HG02759 (cell line): ENCODE measurements around the gene TPD52L2.
"Not testable (repeated sequence)": the region's sequence is repeated elsewhere in the genome, so short reads cannot be mapped to it uniquely, and the experiment has no call there.

Source experiments
- ATAC-seq: cut with Tn5 transposase; IDR thresholded peaks from one replicate; pipeline ENCODE4 v1.9.1; 2021; ENCODE audit warnings: mild to moderate bottlenecking, moderate library complexity; ENCODE audit not compliant: unreplicated experiment

The TPD52L2 gene

GRCh38 chr20:63895202-63895951 is 30.3 kb downstream of the TPD52L2 start:
- no peak for ATAC-seq

- ATAC-seq, result no peak
Observed at GRCh38 chr20:63895952-63896263, 30.8 kb downstream of the TPD52L2 start.

DNA sequence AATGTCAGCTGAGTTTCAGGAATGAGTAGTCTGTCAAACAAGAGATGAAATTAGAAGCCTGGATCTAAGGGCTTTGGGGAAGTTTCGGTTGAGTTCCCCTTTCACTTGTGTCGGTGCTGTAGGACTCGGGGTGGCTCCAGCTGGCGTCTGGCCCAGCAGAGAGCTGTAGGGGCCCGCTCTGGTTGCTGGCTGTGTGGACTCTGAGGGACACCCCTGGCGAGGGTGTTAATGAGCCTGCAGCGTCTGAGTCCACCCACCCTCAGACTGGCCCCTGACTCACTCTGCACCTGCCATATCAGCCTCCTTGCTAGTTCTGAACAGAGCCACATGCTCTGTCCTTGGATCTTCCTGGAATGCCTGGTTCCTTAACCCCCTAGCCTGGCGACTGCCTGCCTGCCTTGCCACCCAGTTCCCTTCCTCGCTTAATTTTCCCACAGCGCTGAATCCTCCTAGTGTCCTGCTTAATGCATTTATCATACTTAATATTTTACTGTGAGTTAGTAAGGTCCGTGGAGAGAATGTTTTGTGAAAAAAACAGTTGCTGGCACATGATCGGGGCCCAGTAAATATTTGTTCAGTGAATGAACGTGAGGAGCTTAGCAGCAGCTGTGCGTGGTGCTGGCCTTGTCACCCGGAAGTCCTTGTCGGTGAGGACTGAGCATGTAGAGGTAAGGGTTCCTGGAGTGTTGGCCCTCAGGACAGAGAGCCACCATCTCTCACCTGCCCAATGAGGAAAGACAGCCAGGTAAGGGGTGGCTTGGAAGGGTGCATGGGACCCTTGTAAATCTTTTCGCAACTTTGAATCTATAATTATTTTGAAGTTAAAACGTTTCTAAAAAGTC is 31.4 kb downstream of the TPD52L2 start:
- ATAC-seq, result no peak

DNA sequence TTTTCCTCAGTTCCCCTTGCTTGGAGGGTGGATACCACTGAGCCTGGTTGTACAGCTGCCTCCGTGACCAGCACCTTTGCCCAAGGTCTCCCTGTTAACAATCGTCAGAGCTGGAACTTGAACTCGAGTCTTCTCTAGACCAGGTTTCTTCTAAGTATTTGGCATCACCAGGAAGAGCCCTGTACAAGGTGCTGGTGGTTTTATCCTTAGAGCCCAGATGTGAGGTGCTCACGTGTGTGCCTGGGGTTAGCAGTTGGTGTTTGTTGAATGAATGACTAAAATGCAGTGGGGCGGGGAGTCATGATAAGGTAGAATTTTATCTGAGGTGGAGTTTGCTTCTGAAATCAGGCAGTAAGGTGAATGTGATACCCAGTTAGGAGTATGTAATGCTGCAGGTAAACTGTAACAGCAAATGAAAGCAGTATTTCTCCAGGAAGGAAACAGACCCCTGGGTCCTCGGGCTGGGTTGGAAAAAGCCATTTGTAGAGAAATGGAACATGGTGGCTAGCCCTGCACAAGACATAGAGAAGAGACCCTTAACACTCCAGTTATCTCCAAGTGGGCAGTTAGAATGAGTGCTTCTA is 33.0 kb downstream of the TPD52L2 start:
- ATAC-seq, result no peak

DNA sequence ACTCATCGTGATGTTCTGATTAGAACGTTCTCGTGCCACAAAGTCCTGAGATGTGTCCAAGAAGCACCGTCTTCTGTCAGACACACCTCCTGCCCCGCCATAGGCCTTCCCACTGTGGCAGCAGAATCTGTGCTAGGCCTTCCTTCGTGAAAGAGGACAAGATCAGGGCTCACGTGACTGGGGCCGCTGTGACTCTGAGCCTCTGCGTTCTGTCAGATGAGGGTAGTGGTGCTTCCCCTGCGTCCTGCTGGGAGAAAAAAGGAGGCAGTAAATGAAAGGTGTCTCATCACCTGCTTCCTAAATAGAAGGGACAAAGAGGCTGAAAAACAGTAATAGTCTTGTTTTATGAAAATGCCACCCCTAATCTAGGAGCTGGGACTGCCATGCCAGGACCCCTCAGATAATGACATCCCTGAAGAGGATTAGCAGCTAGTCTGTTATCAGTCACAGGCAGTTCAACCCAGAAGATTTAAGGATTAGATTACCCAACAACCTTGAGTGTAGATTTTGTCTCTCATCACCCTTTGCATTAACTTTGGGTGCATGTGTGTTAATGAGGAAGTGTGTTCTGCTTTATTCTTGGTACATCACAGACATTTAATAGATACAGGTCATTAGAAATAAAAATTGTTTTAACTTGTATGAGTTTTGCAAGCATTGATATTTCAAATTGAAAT is 34.0 kb downstream of the TPD52L2 start:
- no peak for ATAC-seq

GRCh38 chr20:63900413-63900812 is 35.3 kb downstream of the TPD52L2 start:
- ATAC-seq, result no peak

DNA sequence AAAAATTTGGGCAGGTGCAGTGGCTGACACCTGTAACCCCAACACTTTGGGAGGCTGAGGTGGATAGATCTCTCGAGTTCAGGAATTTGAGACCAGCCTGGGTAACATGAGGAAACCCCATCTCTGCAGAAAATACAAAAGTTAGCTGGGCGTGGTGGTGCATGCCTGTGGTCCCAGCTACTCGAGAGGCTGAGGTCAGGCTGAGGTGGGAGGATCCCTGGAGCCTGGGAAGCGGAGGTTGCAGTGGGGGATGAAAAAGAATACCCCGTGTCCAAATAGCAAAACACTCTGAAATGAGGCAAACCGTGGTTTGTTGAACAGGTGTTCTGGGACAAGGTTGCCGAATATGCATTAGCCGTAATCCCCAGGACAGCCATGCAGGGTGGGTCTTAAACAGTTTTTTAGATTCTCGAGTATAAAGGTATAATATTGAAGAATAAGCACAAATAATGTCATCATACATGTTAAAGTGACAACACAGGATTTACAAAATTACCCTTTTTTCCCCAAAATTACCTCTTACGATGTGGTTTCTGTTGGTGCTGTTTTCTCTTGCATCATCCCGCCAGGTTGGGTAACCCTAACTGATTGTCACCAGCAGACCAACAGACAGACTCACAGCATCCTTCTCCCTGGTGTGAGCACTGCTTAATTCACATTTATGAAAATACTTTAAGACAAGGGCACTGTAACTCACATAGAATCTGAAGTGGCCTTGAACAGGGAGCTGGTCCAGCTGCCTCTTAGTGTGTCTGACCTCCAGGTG is 38.9 kb downstream of the TPD52L2 start:
- ATAC-seq, result no peak

GRCh38 chr20:63908008-63908682 is 43.1 kb downstream of the TPD52L2 start:
- no peak for ATAC-seq

DNA sequence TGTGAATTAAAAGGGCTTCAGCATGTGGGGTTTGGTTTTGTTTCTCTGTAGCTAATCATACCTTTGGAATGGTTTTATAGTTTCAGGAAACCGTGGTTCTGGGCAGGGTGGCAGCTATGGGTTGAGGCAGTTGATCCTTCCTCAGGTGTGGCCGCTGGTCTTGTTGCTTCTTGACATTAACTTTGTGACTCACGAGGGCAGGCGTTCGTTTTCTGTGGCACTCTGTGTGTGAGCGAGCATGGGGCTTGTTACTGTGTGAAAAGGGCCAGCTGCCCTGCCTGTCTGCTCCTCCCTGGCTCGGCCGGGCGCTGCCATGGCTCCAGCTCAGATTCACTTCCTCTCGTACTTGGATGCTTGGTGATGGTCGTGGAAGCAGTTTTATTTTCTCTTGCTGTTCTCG is 46.1 kb downstream of the TPD52L2 start:
- ATAC-seq, result no peak

DNA sequence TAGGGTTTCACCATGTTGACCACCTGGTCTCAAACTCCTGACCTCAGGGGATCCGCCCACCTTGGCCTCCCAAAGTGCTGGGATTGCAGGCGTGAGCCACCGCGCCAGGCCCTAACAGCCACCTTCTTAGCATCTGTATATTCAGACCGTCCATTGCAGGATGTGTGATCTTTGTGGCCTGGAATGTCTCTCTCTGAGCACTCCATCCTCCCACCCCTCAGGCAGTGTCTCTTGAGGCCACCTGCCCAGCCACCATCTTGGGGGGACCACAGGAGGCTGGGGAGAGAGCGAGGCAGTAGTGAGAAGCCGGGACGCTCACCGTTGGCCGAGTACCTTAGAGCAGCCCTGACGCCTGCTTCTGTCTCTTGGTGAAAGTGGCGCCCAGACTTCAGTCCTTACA is 48.7 kb downstream of the TPD52L2 start:
- ATAC-seq, result no peak

DNA sequence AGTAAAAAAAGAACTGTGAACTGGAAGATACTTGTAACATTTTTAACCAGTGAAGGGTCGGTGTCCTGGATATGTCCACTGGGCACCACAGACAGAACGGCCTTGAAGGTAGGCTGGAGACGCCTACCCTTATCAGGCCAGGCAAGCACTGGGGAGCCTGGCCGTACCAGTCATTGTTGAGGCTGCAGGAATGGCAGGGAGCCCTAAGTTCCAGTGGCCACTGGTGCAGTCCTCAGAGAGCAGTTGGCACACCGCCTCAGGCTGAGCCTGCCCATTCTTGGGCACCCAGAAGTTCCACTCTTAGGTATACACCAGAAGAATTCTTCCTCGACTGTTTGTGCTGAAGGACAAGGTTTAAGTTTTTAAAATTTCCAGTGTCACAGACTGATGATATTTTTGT is 50.4 kb downstream of the TPD52L2 start:
- no peak for ATAC-seq

GRCh38 chr20:63916371-63916939 is 51.4 kb downstream of the TPD52L2 start:
- ATAC-seq, result not testable (repeated sequence)

GRCh38 chr20:63917811-63918210 is 52.7 kb downstream of the TPD52L2 start:
- ATAC-seq, result no peak

DNA sequence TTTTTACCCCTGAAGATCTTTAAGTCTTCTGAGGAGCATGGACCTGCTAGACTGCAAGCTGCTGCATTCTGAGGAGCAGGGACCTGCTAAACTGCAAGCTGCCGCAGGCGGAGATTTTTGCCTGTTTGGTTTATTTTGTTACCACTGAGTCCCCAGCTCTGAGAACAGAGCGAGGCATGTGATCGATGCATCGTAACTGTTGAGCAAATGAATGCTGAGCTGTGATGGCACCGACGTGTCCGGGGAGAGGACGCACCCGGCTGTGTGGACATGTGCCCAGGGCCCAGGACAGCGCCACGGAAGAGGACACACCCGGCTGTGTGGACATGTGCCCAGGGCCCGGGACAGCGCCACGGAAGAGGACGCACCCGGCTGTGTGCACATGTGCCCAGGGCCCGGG is 54.1 kb downstream of the TPD52L2 start:
- ATAC-seq, result no peak

DNA sequence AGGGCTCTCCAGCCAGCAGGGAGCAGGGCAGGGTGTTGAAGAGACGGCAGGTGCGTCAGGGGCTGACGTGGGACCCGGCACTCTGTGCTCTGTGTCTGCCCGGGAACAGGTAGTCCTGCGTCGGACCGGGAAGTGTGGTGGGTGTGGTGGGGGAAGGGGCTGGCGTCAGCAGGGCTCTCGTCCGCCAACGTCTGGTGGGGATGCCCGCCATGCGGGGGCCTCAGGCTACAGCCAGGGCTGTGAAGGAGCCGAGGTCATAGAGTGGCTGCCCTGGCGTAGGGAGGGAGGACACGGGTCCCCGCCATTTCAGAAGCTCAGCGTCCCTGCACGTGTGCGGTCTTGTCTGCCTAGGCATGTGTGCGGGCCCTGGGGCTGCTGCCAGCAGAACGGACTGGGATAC is 55.2 kb downstream of the TPD52L2 start:
- ATAC-seq, result no peak

- ATAC-seq, result no peak
Observed at GRCh38 chr20:63923651-63924050, 58.6 kb downstream of the TPD52L2 start.

DNA sequence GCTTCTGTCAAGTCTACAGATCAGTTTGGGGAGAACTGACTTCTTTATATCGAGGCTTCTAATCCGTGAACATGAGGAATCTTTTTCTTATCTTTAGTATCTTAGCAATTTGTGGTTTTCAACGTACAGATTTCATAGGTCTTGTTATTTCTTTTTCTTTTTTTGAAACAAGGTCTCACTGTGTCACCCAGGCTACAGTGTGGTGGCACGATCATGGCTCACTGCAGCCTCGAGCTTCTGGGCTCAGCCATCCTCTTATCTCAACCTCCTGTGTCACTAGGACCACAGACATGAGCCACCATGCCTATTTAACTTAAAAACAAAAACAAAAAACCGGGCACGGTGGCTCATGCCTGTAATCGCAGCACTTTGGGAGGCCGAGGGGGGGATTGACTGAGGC is 59.2 kb downstream of the TPD52L2 start:
- no peak for ATAC-seq

DNA sequence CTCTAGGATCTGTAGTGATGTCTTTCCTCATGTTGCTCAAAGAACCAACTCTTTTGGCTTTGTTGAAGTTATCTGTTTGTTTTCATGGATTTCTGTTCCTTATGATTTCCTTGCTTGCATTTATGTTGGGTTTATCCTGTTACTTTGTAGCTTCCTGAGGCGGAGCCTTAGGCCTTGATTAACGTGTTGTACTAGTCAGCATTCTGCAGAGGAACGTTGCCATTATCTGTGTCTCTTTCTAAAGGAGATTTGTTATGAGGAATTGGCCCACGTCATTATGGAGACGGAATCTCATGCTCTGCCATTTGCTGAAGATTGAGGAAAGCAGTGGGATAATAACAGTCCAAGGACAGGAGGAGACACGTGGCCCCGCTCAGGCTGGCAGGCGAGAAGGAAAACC is 61.2 kb downstream of the TPD52L2 start:
- no peak for ATAC-seq

DNA sequence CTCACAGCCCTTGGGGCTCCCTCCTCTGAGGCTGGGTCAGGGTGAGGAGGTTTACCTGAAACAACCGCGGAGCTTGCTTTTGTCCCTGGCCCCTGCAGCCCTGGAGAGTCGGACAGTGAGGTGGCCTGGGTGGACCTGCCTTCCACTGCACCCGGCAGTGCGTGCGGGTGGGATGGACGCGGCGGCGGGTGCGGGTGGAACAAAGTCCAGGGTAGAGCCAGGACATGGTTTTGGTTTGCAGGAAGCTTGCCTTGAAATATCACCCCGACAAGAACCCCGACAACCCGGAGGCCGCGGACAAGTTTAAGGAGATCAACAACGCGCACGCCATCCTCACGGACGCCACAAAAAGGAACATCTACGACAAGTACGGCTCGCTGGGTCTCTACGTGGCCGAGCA is 64.0 kb downstream of the TPD52L2 start:
- no peak for ATAC-seq

GRCh38 chr20:63929473-63929883 is 64.4 kb downstream of the TPD52L2 start:
- ATAC-seq, result not testable (repeated sequence)
